Activated CD4-positive, alpha-beta T cell treated with anti-CD3 and anti-CD28 coated beads, Interleukin-2, amount 50 U/mL, for 1 hour (primary cell): ENCODE results near the gene MYO9A.
A peak's percentile ranks its signal among the peaks of the same experiment; 100 is the strongest.

Source experiments
- DNase-seq: peaks from one replicate; pipeline ENCODE4 v3.0.0-alpha.2; 2020

The MYO9A gene, protein sequence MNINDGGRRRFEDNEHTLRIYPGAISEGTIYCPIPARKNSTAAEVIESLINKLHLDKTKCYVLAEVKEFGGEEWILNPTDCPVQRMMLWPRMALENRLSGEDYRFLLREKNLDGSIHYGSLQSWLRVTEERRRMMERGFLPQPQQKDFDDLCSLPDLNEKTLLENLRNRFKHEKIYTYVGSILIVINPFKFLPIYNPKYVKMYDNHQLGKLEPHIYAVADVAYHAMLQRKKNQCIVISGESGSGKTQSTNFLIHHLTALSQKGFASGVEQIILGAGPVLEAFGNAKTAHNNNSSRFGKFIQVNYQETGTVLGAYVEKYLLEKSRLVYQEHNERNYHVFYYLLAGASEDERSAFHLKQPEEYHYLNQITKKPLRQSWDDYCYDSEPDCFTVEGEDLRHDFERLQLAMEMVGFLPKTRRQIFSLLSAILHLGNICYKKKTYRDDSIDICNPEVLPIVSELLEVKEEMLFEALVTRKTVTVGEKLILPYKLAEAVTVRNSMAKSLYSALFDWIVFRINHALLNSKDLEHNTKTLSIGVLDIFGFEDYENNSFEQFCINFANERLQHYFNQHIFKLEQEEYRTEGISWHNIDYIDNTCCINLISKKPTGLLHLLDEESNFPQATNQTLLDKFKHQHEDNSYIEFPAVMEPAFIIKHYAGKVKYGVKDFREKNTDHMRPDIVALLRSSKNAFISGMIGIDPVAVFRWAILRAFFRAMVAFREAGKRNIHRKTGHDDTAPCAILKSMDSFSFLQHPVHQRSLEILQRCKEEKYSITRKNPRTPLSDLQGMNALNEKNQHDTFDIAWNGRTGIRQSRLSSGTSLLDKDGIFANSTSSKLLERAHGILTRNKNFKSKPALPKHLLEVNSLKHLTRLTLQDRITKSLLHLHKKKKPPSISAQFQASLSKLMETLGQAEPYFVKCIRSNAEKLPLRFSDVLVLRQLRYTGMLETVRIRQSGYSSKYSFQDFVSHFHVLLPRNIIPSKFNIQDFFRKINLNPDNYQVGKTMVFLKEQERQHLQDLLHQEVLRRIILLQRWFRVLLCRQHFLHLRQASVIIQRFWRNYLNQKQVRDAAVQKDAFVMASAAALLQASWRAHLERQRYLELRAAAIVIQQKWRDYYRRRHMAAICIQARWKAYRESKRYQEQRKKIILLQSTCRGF (N-terminal part only)

DNA sequence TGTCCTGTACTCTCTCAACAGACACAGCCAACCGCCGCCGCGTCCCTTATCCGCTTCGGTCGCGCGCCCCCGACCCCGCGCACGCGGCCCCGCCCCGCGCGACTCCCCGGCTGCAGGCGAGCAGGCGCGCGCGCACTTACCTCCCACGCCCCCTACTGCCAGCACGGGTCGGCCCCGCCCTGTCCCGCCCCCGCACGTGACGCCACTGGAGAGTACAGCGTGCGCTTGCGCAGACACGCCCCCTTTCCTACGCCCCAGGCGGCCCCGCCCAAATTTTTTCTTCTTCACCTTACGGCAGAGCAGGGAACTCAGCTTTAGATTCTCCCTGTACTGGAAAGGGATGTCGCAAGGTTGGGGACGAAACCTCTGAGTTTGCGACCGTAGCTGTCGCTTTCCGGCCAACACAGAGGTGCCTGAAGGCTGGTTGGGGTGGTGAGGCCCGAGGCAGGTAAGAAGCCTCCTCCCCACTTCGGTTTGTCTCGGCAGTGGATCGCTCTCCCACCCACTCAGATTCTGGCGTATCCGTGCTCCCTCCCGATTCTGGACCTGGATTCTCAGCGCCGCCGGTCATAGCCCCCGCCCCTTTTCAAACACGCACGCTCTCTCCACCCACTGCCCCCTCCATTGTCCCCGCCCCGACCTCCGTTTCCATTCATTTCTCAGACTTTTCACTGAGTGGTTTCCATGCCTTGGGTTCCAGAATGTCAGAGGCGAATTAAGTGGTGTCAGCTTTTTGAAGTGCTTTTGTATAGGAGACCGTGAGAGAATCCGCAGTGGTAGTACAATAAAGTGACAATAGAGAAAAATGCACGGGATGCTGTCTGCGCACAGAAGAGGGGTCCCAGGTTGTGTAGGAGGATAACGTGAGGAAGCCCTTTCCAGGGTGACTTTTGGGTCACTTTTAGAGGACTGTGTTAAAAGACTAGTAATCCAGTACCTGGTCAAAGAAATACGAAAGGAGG lies at the start of gene MYO9A, which contains the start of gene SENP8:
MYO9A (minus strand) TSS at position 134 of the 962 bp plus-strand sequence. CDS start 71,587 bp downstream, outside the sequence.
SENP8 (plus strand) TSS at position 387 of the 962 bp plus-strand sequence. CDS start 21,221 bp downstream, outside the sequence.
- DNase-seq, result peak; percentile 99

DNA sequence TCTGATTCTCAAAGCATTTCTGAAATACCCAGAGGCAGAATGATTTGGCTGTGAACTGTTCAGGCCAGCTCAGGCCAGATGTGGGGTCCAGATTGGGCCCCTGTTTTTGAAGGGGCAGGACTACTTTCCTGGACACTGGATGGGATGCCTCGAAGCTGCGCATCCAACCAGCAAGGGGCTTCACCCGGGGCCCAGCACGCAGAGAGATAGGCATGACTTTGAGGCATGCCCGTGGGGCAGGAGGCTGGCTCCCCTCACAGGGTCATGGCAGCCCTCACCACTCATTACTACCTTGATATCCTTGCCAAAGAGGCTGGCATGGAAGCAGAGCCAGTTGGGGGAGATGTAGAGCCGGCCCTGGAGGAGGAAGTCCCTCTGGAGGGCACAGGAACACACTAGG lies 49.5 kb upstream of the MYO9A start:
- no peak for DNase-seq

DNA sequence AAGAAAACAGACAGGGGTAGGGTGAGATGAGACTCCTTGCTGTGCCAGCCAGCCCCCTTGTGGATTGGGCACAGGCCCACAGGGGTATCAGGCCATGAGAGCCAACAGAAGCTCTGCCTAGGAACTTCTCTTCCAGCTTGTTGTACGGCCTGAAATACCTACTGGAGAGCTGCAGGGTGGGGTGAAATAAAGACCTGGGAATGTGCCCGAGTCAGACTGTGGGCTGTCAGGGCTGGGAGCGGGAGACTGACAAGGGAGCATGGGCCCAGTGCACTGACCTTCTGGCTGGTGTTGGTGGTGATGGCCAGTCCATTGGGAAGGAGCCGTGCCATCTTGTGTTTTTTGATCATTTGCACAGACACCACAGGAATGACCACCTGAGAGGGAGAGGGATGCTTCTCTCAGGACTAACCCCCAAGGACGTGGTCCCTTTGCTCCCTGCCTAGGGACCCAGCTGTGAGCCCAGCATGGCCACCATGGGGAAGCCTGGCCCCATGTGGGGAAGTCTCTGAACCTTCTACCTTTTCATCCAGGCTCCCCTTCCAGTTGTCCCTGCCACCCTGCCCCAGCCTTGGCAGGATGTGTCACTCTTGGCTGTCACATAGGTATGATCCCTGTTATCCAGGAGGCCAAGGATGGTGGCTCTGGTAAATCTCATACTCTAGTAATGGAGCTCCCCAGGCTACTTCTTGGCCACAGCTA lies 48.9 kb upstream of the MYO9A start:
- no peak for DNase-seq

DNA sequence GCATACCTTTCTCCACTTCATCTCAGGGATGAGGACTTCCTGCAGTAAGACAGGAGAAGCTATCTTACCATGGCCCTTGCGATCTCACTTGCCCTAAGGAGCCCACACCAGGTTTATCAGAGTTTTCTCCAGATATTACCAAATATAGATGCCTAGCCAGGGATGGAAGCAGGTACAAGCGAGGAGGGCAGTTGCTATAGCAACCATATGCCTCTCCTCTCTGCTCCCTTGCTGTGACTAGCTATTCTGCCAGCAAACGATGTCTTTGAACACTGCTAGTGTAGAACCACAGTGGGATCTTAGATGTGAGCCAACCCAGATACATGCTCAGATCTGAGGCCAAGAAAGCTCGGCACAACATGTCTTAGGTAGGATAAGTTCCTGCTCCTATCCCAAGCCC lies 45.8 kb upstream of the MYO9A start:
- no peak for DNase-seq

DNA sequence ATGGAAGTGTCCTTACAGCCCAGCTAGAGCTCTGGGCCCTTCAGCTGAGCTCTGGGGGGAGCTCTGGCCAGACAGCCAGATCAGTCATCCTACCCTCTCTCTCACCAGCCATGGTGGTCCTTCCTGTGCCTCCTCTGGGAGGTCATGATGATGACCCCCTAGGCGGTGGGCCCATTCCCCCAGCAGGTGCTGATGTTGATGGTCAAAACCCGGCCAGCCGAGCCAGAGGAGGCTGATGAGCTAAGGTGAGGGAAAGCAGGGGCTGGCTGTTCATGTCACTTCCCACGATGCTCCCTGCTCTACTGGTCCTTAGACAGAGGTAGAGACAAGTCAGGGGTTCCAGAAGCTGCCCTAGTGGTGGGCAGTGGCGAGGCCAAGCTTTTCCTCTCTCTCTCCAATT lies 44.6 kb upstream of the MYO9A start:
- no peak for DNase-seq

DNA sequence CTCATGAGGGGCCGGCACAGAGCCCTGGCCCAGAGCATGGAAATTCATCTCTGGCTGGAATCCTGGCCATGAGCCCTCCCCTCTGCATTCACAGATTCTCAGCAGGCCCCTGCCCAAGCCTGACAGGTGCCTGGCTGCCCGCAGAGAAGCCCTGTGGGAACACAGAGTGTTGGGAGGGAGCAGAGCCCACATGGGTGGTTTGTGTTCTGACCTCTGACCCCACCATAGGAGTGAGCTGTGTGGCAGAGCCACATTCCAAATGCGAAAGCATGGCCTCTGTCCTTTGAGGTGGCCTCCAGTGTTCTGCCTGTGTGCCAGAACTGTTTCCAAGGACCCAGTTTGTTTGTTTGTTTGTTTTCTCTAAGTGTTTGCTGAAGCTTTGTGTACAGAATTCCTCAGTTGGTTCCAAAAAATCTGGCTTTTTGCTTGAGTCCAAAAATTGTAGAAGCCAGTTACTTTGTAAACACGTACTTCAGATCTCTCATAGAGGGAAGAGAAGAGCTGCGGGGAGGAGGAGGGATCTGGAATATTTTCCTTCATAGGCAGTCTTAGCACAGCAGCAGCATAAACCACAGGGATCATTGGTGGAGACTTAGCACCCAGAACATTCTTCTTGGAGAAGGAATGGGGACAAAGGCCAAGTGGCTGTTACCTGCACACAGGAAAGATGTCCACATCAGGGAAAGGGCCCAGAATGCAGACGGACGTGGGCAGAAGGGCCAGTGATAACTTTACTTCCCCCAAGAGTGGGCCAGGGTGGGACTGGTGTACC lies 43.6 kb upstream of the MYO9A start:
- no peak for DNase-seq

DNA sequence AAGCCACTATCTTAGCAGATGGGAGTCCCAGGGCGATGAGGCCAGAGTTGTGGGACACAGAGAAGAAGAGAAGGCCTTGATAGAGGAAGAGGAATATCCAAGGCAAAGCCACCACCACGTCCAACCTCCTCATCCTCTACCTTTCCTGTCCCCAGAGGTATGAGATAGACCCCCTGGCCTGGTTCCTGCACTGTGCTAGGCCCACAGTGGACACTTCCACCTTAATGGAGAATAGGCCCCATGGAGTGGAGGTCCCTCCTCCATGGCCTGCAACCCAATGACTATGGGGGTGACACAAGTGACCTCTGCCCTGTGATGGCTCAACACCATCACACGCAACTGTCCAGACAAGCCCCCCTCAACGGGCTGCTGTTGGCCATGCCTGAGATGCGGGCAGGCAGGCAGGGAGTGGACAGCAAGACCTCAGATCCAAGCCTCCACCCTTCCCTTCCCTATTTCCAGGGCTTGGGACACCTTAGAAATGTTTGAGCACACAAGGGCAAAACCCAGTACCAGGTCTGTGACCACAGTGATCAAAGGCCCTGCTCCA lies 42.8 kb upstream of the MYO9A start:
- no peak for DNase-seq

DNA sequence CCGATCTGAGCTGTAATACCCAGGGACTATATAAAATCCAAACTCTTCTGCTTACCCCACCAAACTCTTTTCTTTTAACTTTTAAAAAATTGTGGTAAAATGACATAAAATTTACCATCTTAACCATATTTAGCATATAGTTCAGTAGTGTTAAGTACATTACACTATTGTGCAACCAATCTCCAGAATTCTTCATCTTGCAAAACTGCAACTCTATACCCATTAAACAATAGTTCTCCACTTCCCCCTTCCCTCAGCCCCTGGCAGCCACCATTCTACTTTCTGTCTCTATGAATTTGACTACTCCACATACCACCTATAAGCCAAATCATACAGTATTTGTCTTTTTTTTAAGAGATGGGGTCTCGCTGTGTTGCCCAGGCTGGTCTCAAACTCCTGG lies 39.0 kb upstream of the MYO9A start:
- DNase-seq, result no peak

DNA sequence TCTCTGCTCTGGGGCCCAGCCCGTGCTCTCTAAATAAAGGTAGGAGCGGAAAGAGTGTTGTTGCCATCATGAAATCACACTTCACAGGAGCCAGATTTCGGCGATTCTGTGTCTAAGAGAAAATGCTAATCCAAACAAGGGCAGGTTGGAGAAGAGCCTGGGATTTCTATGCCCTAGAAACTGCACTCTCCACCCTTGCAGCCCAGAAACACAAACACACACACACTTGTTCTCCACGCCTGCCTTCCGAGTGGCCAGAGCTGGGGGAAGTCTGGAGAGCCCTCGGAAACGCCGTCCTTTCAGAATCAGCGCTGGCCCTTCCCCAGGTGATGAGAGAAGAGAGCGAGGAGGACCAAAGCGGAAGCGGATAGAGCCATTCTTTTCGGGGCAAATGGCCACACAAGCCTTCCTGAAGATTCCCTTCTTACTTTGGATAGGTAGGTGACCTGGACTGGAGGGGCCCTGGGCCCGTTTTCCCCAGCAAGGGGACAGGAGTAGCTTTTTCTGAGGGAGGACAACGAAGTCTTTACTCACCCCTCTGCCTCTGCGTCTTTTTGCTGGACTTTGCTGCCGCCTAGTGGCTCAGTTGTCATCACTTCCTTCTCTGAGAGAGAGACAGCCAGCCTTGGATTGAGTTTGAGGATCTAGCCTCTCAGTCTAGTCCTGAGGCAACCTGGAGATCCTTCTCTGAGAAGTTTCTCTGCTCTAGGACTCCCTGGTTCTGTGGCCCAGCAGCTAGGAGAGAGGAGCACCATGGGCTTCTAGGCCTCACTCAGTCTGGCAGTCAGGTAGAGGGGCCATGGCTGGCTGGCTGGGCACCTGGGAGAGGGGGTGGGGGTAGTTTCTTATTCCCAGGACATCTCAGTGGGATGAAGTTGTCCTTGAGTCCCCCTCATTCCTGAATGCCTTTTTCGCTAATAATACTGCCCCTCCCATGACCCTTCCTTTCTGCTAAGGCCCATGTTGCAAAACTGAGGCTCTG lies 38.0 kb upstream of the MYO9A start:
- DNase-seq, result peak; percentile 82

DNA sequence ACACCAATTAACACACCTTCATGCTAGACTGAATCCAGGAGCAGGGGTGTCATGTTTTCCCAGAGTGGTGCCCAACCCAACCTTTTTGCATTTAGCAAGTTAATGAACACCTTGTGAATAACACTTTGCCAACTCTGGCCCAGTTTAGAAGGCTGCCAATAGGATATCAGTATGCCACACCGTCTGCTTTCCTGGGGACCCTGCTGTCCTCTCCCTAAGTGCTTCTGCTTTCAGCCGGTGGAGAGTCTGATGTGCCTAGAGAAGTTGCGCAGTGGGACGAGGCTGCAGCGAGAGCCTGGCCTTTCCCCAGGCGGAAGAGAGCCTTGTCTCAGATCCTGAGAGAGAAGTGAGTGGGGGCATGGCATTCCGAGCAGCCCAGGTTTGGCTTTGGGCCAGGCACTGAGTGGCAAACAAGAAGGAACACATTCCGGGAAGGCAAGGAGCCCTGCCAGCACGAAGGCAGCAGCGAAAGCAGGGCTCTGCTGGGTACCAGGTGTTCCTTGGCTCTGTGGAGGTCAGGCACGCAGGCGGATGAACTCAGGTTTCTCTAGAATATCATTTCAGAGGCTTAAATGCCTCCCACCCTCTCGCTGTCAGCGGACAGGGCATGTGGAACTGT lies 37.2 kb upstream of the MYO9A start:
- no peak for DNase-seq

DNA sequence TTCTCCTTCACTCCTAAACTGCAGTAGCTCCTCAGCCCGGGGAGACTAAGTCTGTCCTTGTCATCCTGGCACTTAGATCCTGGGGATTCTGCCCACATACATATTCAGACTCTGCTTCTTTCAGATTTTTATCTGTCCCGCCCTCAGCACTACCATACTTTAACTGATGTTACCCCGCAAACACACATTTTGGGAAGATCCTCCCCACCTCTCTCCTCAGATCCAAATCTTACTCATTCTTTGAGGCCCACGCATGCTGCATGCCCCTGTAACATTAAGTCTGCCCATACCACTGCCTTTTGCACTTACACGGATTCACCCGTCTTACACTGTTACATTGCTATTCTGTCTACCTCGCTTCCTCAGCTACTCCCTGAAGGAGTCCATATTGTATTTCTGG lies 36.4 kb upstream of the MYO9A start:
- no peak for DNase-seq

DNA sequence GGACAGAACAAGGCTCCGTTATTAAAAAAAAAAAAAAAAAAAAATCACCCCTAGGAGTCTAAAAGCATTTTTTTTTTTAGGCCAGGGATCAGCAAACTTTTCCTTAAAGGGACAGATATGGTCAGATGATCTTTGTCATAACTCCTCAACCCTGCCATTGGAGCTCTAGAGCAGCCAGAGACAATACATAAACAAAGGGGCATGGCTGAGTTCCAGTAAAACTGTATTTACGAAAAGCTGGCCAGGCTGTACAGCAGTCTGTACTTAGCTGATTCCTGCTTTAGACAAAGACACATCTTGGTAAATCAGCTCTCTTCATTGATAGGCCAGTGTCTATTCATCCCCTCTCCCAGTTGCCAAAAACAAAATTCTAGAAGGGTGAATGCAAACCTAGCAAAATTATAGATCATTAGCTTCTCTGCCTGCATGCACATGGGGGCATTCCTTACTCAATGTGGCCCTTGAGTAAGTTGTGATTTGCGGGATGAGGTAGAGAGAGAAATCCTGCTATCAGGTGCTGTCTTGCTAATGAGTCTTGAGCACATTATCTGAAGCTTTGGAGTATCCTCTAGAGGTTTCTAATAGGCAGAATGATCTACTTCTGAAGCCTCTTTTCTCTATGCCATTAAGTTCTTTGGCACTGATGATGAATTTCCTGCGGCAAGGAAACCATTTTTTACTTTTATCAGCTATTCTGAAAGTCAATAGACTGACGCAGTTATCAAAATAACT lies 35.5 kb upstream of the MYO9A start:
- DNase-seq, result no peak

DNA sequence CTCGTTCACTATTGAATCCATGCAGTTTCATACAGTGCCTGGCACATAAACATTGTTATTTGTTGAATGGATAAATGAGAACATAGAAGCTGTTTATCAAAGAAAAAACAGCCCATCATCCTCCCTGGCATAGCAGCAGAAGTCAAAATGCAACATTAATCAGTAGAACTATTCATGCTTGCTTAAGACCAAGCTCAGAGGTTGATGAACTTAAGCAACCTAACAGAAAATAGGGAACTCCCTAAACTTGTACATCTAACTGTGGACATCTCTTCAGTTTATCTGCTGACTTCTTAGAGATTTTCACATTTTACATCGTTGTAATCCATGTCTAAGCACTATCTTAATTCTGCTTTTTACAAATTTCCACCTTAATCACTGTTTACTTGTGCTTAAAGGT lies 29.5 kb upstream of the MYO9A start:
- DNase-seq, result no peak

DNA sequence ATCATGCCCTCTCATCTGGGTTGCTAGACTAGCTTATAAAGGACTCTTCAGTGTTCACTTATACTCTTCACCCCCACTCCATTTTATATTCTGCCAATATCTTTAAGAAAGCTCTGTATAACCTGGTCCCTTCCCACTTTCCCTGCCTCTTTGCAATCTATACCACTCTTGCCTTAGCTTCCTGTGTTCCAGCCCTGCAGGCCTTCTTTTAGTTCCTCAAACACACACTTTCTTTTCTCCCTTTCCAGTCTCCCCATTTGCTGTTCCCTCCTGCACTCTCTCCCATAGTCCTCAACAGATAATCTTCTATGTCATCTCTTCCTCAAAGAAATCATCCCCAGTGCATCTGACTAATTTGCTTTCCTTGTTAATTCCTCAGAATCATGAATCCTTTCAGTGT lies 29.0 kb upstream of the MYO9A start:
- no peak for DNase-seq

DNA sequence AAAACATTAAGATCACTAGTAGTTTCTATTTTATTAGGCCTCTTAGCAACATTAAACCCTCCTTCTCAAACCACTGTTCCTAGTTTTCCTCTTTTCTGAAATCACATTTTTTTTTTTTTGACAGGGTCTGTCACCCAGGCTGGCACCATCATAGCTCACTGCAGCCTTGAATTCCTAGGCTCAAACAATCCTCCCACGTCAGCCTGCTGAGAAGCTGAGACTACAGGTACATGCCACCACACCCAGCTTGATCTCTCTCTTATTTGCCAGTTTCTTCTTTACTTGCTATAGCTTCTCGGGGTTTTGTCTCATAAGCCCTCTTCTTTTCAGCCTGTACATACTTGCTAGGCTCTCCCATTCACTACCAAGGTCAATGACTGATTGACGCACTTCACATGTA lies 28.3 kb upstream of the MYO9A start:
- DNase-seq, result no peak

DNA sequence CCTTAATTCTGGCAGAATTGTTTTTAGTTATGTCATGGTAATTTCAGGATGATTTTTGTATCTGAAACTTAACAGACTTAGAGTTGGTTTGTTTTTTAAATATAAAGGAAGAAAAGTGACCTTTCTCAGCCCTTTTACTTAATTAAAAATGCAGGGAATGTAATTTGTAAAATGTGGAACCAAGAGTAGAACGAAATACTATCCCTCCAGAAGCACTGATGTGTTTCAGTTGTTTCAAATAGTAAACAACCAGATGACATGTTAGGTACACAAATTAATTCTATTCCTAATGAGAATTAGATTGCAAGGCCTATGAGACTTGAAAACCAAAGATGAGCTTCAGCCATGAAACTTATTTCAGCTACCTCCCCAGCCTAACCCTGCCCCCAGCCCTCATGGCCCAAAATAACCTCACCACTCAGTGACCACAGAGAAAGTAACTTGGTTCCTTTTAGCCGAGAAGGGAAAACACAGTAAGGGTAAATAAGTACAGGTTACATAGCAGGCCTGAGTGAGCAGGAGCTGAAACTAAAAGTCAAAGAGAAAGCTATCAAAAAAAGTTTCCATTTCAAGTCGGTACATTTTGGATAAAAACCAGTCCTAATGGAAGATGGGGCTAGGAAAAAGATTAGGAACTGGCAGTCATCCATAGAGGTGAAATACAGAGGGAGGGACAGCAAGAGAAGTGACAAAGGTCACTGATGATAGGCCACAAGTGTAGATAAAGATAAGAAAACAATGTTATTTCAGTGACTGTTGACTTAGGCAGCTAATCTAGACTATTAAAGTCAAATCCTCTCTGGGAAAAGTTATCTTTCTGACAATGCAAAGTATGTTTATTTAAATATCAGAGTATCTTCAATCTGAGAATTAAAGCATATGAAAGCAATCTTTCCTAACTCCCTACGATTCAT lies 23.5 kb upstream of the MYO9A start:
- DNase-seq, result no peak

DNA sequence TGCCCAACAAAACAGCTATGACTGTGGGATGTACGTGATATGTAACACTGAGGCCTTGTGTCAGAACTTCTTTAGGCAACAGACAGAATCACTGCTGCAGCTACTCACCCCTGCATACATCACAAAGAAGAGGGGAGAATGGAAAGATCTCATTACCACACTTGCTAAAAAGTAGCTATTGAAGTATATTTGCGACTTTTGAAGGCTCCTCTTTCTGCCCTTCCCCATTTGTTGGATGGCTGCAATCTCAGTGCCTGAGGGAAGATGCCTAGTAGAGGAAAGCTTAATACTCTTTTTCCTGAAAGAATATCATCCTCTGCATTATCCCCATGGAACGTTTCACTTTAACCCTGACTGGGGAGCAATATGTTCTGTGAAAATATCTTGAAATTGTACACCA lies 22.1 kb upstream of the MYO9A start:
- no peak for DNase-seq
